PFSK-1 (cell line): ENCODE data around the gene IQGAP3.

Source experiments
- FOXP2 ChIP-seq: optimal IDR thresholded peaks from 2 replicates; pipeline ENCODE3; 2011; ENCODE audit warnings: borderline replicate concordance, control low read depth, inconsistent platforms; ENCODE audit not compliant: insufficient read depth; ENCODE audit errors: extremely low read length, extremely low read depth
- POLR2AphosphoS5 ChIP-seq: IDR thresholded peaks from 2 replicates; pipeline ENCODE4 v1.6.1; 2012; ENCODE audit warnings: low read depth, mild to moderate bottlenecking, control low read depth, low read length, moderate library complexity
- REST ChIP-seq, 2 experiments: IDR thresholded peaks; 2 replicates each; pipeline versions ENCODE4 v1.6.1 to v1.8.0; 2011 to 2012; ENCODE audit warnings: low read depth in 2 of 2, low read length in 2 of 2, control low read depth in 1 of 2, inconsistent platforms in 1 of 2, mild to moderate bottlenecking in 1 of 2, moderate library complexity in 1 of 2; ENCODE audit not compliant: insufficient read depth in 1 of 2
- SIN3A ChIP-seq: IDR thresholded peaks from 2 replicates; pipeline ENCODE4 v1.6.1; 2012; ENCODE audit warnings: mild to moderate bottlenecking, low read length, moderate library complexity, borderline replicate concordance; ENCODE audit not compliant: insufficient read depth
- TAF1 ChIP-seq: IDR thresholded peaks from 2 replicates; pipeline ENCODE4 v1.6.1; 2012; ENCODE audit warnings: low read length, control low read depth, borderline replicate concordance; ENCODE audit not compliant: insufficient read depth

The IQGAP3 gene

GRCh38 chr1:156499842-156500542, 72.4 kb downstream of the IQGAP3 start:
- TF ChIP-seq SIN3A (no peak), REST (IDR thresholded peaks at IDR 0.05; ENCODE audit: insufficient read depth in 1 of 2, low read depth in 2 of 2, low read length in 2 of 2) (no peak)

GRCh38 chr1:156499194-156499841, 73.0 kb downstream of the IQGAP3 start:
- no peak for TF ChIP-seq TAF1

GRCh38 chr1:156498432-156499193, 73.8 kb downstream of the IQGAP3 start:
- TF ChIP-seq POLR2AphosphoS5 (peak; percentile 52), FOXP2 (no peak), REST (IDR thresholded peaks at IDR 0.05; ENCODE audit: insufficient read depth in 1 of 2, low read depth in 2 of 2, low read length in 2 of 2) (peak in 1 of 2 experiments; percentile 74; a peak in 2 of 4 replicates), SIN3A (peak; percentile 88; the same call in 1 of the 2 replicates), TAF1 (peak; percentile 48; the same call in 1 of the 2 replicates)

- TF ChIP-seq REST (IDR thresholded peaks at IDR 0.05; ENCODE audit: insufficient read depth in 1 of 2, low read depth in 2 of 2, low read length in 2 of 2) (no peak), POLR2AphosphoS5 (no peak), FOXP2 (no peak), SIN3A (no peak), TAF1 (no peak)
These were observed 74.5 kb downstream of the IQGAP3 start for GRCh38 chr1:156497743-156498431.

- TF ChIP-seq REST (IDR thresholded peaks at IDR 0.05; ENCODE audit: insufficient read depth in 1 of 2, low read depth in 2 of 2, low read length in 2 of 2) (no peak), POLR2AphosphoS5 (no peak), FOXP2 (no peak), SIN3A (no peak), TAF1 (no peak)
These were observed 75.2 kb downstream of the IQGAP3 start for GRCh38 chr1:156497078-156497742.
